IPS-NIHi7 (cell line): ENCODE data around the gene CCDC149.
A peak's percentile ranks its signal among the peaks of the same experiment; 100 is the strongest.

Experiments used
- DNase-seq: peaks from one replicate; pipeline ENCODE4 v3.0.0; 2012; ENCODE audit warnings: mixed read lengths; ENCODE audit errors: extremely low spot score

The CCDC149 gene

GRCh38 chr4:24912252-24913118 is at the start of gene CCDC149:
TSS of gene CCDC149 (minus strand) at chr4:24913042. CDS start at chr4:24912864, 178 bp downstream.
- DNase-seq: peak; percentile 83

GRCh38 chr4:24957886-24958285 is 45.0 kb upstream of the CCDC149 start:
- DNase-seq: no peak

GRCh38 chr4:24956763-24957162 is 43.9 kb upstream of the CCDC149 start:
- DNase-seq: no peak

GRCh38 chr4:24956091-24956490 is 43.2 kb upstream of the CCDC149 start:
- DNase-seq: no peak

GRCh38 chr4:24952667-24953066 is 39.8 kb upstream of the CCDC149 start:
- no peak for DNase-seq

GRCh38 chr4:24949970-24950369 is 37.1 kb upstream of the CCDC149 start:
- no peak for DNase-seq

GRCh38 chr4:24937917-24938281 is 25.1 kb upstream of the CCDC149 start:
- no peak for DNase-seq

GRCh38 chr4:24937176-24937916 is 24.5 kb upstream of the CCDC149 start:
- DNase-seq: no peak

- DNase-seq: no peak
Measured at GRCh38 chr4:24935856-24936255, 23.0 kb upstream of the CCDC149 start.

- DNase-seq: no peak
Measured at GRCh38 chr4:24934311-24934710, 21.5 kb upstream of the CCDC149 start.

- no peak for DNase-seq
Measured at GRCh38 chr4:24933684-24934275, 20.9 kb upstream of the CCDC149 start.

- no peak for DNase-seq
Measured at GRCh38 chr4:24932515-24933225, 19.8 kb upstream of the CCDC149 start.

GRCh38 chr4:24930151-24930550 is 17.3 kb upstream of the CCDC149 start:
- DNase-seq: no peak

GRCh38 chr4:24928708-24929107 is 15.9 kb upstream of the CCDC149 start:
- no peak for DNase-seq

- no peak for DNase-seq
Measured at GRCh38 chr4:24927049-24927448, 14.2 kb upstream of the CCDC149 start.

- DNase-seq: no peak
Measured at GRCh38 chr4:24924309-24924781, 11.5 kb upstream of the CCDC149 start.

GRCh38 chr4:24923550-24923949 is 10.7 kb upstream of the CCDC149 start:
- DNase-seq: no peak

- no peak for DNase-seq
Measured at GRCh38 chr4:24923002-24923401, 10.2 kb upstream of the CCDC149 start.

GRCh38 chr4:24922416-24922815 is 9.6 kb upstream of the CCDC149 start:
- no peak for DNase-seq

GRCh38 chr4:24921491-24921890 is 8.6 kb upstream of the CCDC149 start:
- no peak for DNase-seq

GRCh38 chr4:24920008-24920407 is 7.2 kb upstream of the CCDC149 start:
- no peak for DNase-seq
